ENCODE data around the gene RALGPS1.

RALGPS1 gene

DNA sequence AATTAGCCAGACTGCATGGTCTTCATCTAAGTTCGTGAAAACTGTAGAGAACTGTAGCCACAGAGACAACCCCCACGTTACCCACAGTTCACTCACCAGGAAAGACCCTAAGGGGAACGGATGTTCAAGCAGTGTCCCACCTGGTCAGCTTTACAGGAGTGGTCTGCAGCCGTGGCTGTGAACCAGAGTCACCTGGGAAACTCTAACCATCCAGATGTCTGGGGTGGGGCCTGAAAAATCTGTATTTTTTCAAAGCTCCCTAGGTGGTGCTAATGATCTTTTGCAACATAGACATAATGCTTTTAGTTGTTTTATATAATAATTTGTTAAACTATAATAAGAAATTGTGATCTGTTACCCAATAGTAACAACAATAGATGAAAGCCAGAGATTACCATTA, 255.5 kb downstream of the RALGPS1 start:
- TF ChIP-seq GATA3 (IDR thresholded peaks at IDR 0.05; ENCODE audit: low read depth, low read length) (no peak), GATA2 (IDR thresholded peaks at IDR 0.05; ENCODE audit: low read depth, low read length) (no peak)

GRCh38 chr9:127170652-127171051, 256.1 kb downstream of the RALGPS1 start:
- TF ChIP-seq GATA3 (IDR thresholded peaks at IDR 0.05; ENCODE audit: low read depth, low read length): no peak
- TF ChIP-seq GATA2 (IDR thresholded peaks at IDR 0.05; ENCODE audit: low read depth, low read length): no peak

DNA sequence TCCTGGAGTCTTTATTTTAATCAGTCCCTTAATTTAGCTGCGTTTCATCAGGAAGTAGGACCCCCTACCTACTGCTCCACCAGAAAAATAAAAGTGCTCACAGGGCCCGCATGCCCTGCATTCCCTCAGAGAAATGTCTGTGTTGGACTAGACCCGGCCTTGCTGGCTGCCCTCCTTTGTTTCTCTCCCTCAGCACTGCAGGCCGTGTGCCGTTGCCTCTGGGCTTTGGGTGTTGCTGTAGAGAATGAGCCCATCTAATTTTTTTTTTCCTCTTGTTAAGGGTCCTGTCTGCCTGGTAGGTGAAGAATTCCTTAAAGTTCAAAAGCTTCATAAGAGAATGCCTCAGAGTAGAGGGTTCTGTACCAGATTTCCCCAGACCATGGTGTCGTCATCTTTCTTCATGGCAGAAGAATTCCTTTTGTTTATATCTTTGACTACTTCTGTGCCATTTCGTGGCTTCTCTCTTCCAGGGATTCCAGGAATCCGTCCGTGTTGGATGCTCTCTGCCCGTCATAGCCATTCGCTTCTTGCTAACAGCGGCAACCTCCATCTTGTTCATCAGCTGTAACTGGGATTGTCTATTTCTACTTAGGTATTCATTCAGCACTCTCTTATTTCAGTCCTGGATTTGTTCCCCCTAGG, 257.6 kb downstream of the RALGPS1 start:
- TF ChIP-seq GATA2 (IDR thresholded peaks at IDR 0.05; ENCODE audit: low read depth, low read length) (no peak), GATA3 (IDR thresholded peaks at IDR 0.05; ENCODE audit: low read depth, low read length) (no peak)

DNA sequence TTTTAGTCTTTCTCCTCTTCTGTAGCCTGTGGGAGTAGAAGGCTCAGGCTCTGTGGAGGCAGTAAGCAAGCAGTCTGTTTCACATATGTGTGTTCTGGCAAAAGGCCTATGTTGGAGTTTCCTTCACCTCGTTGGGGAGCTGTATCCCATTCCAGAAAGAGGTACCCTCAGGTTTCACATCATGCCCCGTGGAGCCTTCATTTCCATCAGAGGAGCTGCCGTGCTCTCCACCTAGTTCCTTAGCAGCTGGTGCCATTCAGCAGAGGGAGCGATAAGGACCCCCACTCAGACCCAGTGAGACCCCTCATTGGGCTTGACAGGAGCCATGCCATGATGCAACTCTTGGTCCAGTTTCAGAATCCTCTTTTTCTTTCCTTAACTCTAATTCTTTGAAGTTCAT, 258.5 kb downstream of the RALGPS1 start:
- TF ChIP-seq GATA2 (IDR thresholded peaks at IDR 0.05; ENCODE audit: low read depth, low read length) (no peak), GATA3 (IDR thresholded peaks at IDR 0.05; ENCODE audit: low read depth, low read length) (no peak)

DNA sequence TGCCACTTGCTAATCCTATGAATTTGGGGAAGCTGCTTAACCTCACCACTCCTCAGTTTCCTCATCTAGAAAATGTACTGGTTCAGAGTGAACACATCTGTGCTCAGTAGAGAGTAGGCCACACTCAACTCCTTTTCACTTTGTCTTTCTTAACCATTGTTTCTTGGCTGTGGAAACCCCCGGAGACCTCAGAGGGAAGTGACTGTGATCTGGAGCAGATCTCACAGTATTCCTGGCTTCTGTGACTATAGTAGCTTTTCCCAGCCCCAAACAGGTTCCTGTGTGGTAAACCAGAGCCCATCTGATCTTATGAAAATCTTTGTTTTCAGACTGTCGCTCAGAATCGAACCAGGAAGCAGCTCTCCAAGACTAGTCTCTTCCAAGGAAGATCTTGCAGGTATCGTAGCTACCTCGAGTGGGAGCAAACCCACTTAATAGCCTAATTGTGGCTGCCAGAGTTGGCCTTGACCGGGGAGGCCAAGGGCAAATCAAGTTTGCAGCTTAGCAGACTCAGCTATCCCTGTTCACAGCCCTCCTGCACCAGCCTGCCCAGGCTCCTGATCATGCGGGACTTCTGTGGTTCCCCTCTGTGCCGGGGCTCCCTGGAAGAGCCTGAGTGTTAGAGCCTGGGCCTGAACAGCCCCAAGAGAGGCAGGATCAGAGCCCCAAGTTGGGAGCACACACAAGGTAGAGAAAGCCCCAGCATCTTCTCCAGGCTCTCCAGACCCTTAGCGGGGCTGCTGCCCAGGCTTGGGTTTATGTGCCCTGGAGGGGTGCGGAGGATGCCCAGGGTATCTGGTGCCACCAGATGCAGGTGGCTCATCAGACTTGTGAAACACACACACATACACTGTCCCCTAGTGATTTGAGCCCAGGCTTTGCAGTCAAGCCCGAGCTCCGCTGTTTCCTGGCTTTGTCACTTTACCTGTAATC, 260.1 kb downstream of the RALGPS1 start:
- TF ChIP-seq GATA3 (IDR thresholded peaks at IDR 0.05; ENCODE audit: low read depth, low read length): no peak
- no peak for TF ChIP-seq GATA2 (IDR thresholded peaks at IDR 0.05; ENCODE audit: low read depth, low read length)

- TF ChIP-seq GATA2 (IDR thresholded peaks at IDR 0.05; ENCODE audit: low read depth, low read length) (no peak), GATA3 (IDR thresholded peaks at IDR 0.05; ENCODE audit: low read depth, low read length) (no peak)
These were observed 260.7 kb downstream of the RALGPS1 start for GRCh38 chr9:127175319-127175715.

- no peak for TF ChIP-seq GATA3 (IDR thresholded peaks at IDR 0.05; ENCODE audit: low read depth, low read length)
- no peak for TF ChIP-seq GATA2 (IDR thresholded peaks at IDR 0.05; ENCODE audit: low read depth, low read length)
These were observed 261.2 kb downstream of the RALGPS1 start for GRCh38 chr9:127175764-127176163.

DNA sequence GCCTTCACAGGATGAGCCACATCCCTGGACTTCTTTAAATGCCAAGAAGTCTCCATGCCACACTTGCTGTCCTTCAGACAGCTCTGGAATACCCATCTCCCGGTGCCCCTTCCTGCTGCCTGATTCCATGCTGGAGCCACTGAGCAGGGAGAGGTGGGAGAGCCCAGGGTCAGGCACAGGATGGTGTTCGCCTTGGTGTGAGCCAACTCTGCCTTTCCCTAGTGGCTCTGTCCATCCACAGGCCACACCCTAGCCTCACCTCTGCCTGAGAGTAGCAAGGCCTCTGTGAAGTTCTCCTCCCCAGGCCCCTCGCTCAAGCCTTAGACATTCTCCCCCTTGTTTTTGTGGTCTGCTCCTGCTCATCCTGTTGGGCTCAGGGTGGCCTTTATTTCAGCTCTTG, 262.0 kb downstream of the RALGPS1 start:
- TF ChIP-seq GATA2 (IDR thresholded peaks at IDR 0.05; ENCODE audit: low read depth, low read length) (no peak), GATA3 (IDR thresholded peaks at IDR 0.05; ENCODE audit: low read depth, low read length) (no peak)

DNA sequence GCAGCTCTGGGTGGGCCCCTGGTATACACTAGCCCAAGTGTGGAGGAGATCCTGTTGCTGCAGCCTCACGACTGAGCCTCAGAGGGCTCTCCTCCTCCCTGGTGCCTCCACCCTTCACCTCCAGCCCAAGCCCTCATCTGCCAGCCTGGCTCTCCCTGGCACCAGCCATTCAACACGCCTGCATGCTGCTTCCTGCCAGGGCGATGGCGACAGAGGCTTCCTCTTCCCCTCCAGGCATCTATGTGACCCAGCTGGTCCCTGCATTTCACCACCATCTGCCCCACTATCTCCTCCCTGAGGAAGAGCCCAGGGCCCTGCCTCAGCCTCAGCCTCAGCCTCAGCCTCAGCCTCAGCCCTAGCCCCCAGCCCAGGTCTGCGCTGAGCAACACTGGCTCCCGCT, 262.6 kb downstream of the RALGPS1 start:
- TF ChIP-seq GATA2 (IDR thresholded peaks at IDR 0.05; ENCODE audit: low read depth, low read length) (no peak), GATA3 (IDR thresholded peaks at IDR 0.05; ENCODE audit: low read depth, low read length) (no peak)

DNA sequence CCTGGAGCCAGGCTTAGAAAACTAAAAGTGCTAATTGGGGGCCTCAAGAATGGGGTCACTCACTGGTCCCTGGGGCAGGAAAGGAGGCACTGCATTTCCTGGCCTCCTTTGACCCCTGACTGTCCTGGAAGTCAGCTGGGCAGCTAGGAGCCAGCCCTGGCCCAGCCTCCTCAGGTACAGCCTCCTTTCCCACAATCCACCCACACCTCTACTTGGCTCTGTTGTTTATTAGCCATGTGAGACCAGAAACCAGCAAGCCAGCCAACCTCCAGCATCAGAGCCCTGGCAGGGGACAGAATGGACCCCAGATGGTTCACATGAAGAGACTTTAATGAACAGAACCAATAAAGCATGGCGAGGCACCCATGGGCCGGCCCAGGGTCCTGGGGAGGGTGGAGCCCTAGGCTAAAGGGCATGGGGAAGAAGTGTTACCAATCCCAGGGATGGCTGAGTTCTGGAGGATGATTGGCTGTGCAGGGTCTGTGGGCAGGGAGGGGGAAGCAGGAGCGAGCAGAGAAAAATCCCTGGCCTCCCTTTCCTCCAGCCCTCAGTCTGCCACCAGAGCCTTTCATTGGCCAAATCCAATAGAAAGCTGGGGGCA, 263.2 kb downstream of the RALGPS1 start:
- no peak for TF ChIP-seq GATA3 (IDR thresholded peaks at IDR 0.05; ENCODE audit: low read depth, low read length)
- no peak for TF ChIP-seq GATA2 (IDR thresholded peaks at IDR 0.05; ENCODE audit: low read depth, low read length)

GRCh38 chr9:127178686-127179632, 264.4 kb downstream of the RALGPS1 start:
- no peak for TF ChIP-seq GATA3 (IDR thresholded peaks at IDR 0.05; ENCODE audit: low read depth, low read length)
- no peak for TF ChIP-seq GATA2 (IDR thresholded peaks at IDR 0.05; ENCODE audit: low read depth, low read length)

- TF ChIP-seq GATA3 (IDR thresholded peaks at IDR 0.05; ENCODE audit: low read depth, low read length) (no peak), GATA2 (IDR thresholded peaks at IDR 0.05; ENCODE audit: low read depth, low read length) (no peak)
These were observed 265.3 kb downstream of the RALGPS1 start for GRCh38 chr9:127179633-127180441.

Measured in SH-SY5Y (cell line).